IPS-15b (cell line): Measurements from ENCODE around the gene TLL1.

Experiments used
- H3K27me3 ChIP-seq: one replicate; pipeline ENCODE4 v1.6.1; 2013; ENCODE audit warnings: low read length; ENCODE audit not compliant: control insufficient read depth, insufficient read depth
- H3K36me3 ChIP-seq: one replicate; pipeline ENCODE4 v1.6.1; 2013; ENCODE audit warnings: low read length; ENCODE audit not compliant: control insufficient read depth, insufficient read depth
- H3K4me1 ChIP-seq: one replicate; pipeline ENCODE4 v1.6.1; 2013; ENCODE audit warnings: mild to moderate bottlenecking, low read length; ENCODE audit not compliant: control insufficient read depth, insufficient read depth
- H3K4me3 ChIP-seq: one replicate; pipeline ENCODE4 v1.5.1; 2013; ENCODE audit warnings: low read depth, low read length
- H3K9ac ChIP-seq: one replicate; pipeline ENCODE4 v1.6.1; 2013; ENCODE audit warnings: low read depth, mild to moderate bottlenecking, low read length
- H3K9me3 ChIP-seq: one replicate; pipeline ENCODE4 v1.6.1; 2013; ENCODE audit warnings: mild to moderate bottlenecking, low read length; ENCODE audit not compliant: control insufficient read depth, insufficient read depth

Gene TLL1

GRCh38 chr4:165906272-165906671 is 33.2 kb downstream of the TLL1 start:
- no peaks in the 10 kb centered on the region for H3K27me3 ChIP-seq
- no peak overlapping the region for H3K4me3 ChIP-seq
- H3K36me3 ChIP-seq, result no peaks in the 10 kb centered on the region
- H3K9ac ChIP-seq, result no peak overlapping the region
- no peaks in the 10 kb centered on the region for H3K4me1 ChIP-seq
- no peaks in the 10 kb centered on the region for H3K9me3 ChIP-seq

GRCh38 chr4:165909947-165910346 is 36.9 kb downstream of the TLL1 start:
- no peak overlapping the region for H3K9ac ChIP-seq
- no peaks in the 10 kb centered on the region for H3K36me3 ChIP-seq
- no peaks in the 10 kb centered on the region for H3K4me1 ChIP-seq
- no peak overlapping the region for H3K4me3 ChIP-seq
- no peaks in the 10 kb centered on the region for H3K9me3 ChIP-seq
- no peaks in the 10 kb centered on the region for H3K27me3 ChIP-seq

- no peak overlapping the region for H3K9ac ChIP-seq
- no peaks in the 10 kb centered on the region for H3K4me1 ChIP-seq
- no peak overlapping the region for H3K4me3 ChIP-seq
- no peaks in the 10 kb centered on the region for H3K9me3 ChIP-seq
- H3K27me3 ChIP-seq, result no peaks in the 10 kb centered on the region
- no peaks in the 10 kb centered on the region for H3K36me3 ChIP-seq
Measured at GRCh38 chr4:165915215-165915614, 42.2 kb downstream of the TLL1 start.

DNA sequence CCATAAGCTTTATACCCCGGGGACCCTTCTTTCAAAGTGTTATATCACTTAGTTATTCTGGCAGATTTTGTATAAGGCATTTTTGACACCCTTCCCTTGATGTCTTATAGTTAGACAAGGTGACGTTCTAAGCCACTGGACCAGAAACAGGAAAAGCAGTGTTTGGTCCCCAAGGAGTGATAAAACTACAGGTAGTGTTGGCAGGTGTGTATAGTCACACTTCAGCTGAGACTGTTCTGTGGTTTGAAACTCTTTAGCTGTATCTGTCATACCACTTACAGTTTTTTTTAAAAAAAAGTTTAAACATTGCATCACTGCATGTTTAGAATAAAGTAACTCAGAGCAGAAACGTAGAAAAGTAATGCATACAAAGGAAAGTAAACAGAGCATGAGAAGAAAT is 48.5 kb downstream of the TLL1 start:
- no peak overlapping the region for H3K4me3 ChIP-seq
- no peaks in the 10 kb centered on the region for H3K36me3 ChIP-seq
- no peaks in the 10 kb centered on the region for H3K27me3 ChIP-seq
- H3K9ac ChIP-seq, result no peak overlapping the region
- no peaks in the 10 kb centered on the region for H3K4me1 ChIP-seq
- no peaks in the 10 kb centered on the region for H3K9me3 ChIP-seq

DNA sequence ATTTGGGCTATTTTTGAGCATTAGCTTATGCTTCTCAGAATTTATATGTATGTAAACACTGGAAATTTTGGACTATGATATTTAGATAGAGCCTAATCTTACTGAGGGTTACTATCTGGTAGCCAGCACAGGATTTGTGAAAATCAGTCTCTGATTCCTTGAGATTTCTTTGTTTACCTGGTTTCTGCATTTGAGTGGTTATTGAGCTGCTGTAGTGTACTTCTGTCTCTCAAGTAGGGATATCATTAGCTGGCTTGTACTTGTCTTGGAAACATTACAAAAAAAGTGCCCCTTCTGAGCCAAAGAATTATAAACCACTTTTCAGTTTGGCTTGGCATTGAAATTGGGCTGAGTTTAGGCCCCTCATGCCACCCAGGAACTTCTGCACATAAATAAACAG is 49.7 kb downstream of the TLL1 start:
- no peaks in the 10 kb centered on the region for H3K27me3 ChIP-seq
- no peak overlapping the region for H3K4me3 ChIP-seq
- no peaks in the 10 kb centered on the region for H3K4me1 ChIP-seq
- no peaks in the 10 kb centered on the region for H3K36me3 ChIP-seq
- no peak overlapping the region for H3K9ac ChIP-seq
- no peaks in the 10 kb centered on the region for H3K9me3 ChIP-seq

- no peaks in the 10 kb centered on the region for H3K4me1 ChIP-seq
- no peak overlapping the region for H3K9ac ChIP-seq
- H3K36me3 ChIP-seq, result no peaks in the 10 kb centered on the region
Measured at GRCh38 chr4:165926307-165926706, 53.3 kb downstream of the TLL1 start.

DNA sequence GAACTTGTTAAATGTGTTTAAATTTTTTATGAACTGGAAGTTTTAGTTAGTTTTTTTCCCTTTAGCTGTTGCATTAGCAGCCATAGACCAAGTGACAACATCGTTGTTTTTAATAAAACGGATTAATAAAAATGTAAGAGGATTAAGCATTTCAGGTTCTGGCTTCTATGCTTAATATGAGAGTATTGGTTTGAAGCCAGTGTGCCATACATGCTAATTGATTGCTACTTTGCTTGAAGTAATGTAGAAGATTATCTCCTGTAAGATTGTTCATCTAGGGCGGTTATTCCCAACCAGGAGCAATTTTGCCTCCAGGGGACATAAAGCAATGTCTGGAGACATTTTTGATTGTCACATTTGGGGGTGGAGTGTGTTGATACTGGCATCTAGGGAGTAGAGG is 54.3 kb downstream of the TLL1 start:
- Histone ChIP-seq H3K4me1 (peaks cover 2% of the 10 kb centered on the region), H3K4me3 (no peak overlapping the region), H3K27me3 (no peaks in the 10 kb centered on the region), H3K36me3 (no peaks in the 10 kb centered on the region), H3K9ac (no peak overlapping the region), H3K9me3 (no peaks in the 10 kb centered on the region)

More at GRCh38 chr4:165926307-165926706, 53.3 kb downstream of the TLL1 start:
- Histone ChIP-seq H3K4me3 (no peak overlapping the region), H3K9me3 (no peaks in the 10 kb centered on the region), H3K27me3 (no peaks in the 10 kb centered on the region)

DNA sequence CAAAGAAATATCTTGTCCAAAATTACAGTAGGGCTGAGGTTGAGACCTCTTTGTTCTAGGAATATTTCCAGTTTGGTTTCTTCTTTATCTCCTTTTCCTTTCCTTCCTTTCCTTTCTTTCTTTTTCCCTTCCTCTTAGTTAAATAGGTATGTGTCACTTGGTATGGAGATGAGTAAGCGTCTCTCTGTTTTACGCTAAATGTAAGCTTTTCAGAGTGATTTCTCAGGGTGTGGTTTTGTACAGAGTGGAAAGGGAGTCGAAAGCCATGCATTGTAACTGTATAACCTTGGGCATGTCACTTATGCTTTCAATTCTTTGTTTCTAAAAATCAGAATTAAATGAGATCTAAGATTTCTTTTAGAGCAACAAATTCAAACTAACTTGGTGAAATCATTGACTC is 54.8 kb downstream of the TLL1 start:
- peaks cover 2% of the 10 kb centered on the region for H3K4me1 ChIP-seq
- no peaks in the 10 kb centered on the region for H3K27me3 ChIP-seq
- H3K36me3 ChIP-seq, result no peaks in the 10 kb centered on the region
- H3K4me3 ChIP-seq, result no peak overlapping the region
- H3K9me3 ChIP-seq, result no peaks in the 10 kb centered on the region
- H3K9ac ChIP-seq, result no peak overlapping the region

DNA sequence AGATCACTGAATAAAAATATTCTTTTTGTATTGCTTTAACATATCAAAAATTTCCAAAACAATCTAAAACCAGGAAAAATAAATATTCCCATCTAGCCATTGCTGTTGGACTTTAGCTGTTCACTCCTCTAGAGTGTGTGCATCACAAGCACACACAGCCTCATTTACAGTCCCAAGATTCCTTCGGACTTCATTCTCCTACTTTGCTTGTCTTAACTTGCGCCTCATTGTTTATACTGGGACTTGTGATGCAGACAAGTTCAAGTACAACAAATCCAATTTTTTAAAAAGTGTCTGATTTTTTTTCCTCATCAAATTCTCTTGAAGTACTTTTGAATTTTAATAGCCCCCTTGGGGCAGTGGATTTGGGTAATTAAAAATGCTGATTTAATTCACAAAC is 55.6 kb downstream of the TLL1 start:
- Histone ChIP-seq H3K9me3 (no peaks in the 10 kb centered on the region), H3K36me3 (no peaks in the 10 kb centered on the region), H3K9ac (no peak overlapping the region), H3K27me3 (no peaks in the 10 kb centered on the region), H3K4me3 (no peak overlapping the region), H3K4me1 (peaks cover 2% of the 10 kb centered on the region)

- H3K4me1 ChIP-seq, result peaks cover 2% of the 10 kb centered on the region
- H3K9me3 ChIP-seq, result no peaks in the 10 kb centered on the region
- H3K4me3 ChIP-seq, result no peak overlapping the region
- H3K27me3 ChIP-seq, result no peaks in the 10 kb centered on the region
- no peak overlapping the region for H3K9ac ChIP-seq
- no peaks in the 10 kb centered on the region for H3K36me3 ChIP-seq
Measured at GRCh38 chr4:165929662-165930061, 56.6 kb downstream of the TLL1 start.

DNA sequence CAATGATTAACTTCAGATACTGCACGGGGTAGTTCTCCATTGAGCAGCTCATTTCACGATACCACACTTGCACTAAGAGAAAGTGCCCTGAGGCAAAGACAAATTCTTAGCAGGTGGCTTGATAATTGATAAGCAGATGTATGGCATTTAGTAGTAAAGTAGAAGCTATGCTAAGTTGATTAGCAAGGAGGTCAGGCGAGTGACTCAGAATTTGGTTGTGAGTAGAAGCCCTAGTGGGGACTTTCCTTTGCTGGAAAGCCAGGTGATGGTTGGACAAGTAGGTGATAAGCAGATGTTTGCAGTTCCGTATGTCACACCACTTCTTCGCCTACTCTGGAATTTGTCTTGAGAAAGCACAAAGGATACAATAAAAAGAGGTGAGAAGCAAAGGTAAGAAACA is 58.7 kb downstream of the TLL1 start:
- peaks cover 2% of the 10 kb centered on the region for H3K4me1 ChIP-seq
- no peaks in the 10 kb centered on the region for H3K36me3 ChIP-seq
- H3K4me3 ChIP-seq, result no peak overlapping the region
- no peak overlapping the region for H3K9ac ChIP-seq
- no peaks in the 10 kb centered on the region for H3K9me3 ChIP-seq
- no peaks in the 10 kb centered on the region for H3K27me3 ChIP-seq

GRCh38 chr4:165944900-165945299 is 71.9 kb downstream of the TLL1 start:
- Histone ChIP-seq H3K9ac (no peak overlapping the region), H3K36me3 (no peaks in the 10 kb centered on the region), H3K4me1 (no peaks in the 10 kb centered on the region), H3K27me3 (no peaks in the 10 kb centered on the region), H3K4me3 (no peak overlapping the region), H3K9me3 (no peaks in the 10 kb centered on the region)

DNA sequence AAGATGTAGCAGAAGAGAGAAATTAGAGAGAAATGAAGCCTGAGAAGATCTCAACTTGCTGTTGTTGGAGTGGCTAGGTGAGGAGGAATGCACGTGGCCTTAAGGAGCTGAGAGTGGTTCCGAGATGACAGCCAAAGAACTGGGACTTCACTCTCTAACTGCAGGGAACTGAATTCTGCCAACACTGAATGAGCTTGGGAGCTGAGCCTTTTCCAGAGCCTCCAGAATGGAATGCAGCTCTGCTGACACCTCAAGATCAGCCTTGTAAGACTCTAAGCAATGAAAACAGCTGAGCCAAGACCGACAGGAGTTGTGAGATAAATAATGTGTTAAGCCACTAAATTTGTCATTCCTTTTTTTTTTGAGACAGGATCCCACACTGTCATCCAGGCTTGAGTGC is 73.0 kb downstream of the TLL1 start:
- H3K9me3 ChIP-seq, result no peaks in the 10 kb centered on the region
- no peak overlapping the region for H3K4me3 ChIP-seq
- H3K36me3 ChIP-seq, result no peaks in the 10 kb centered on the region
- H3K27me3 ChIP-seq, result no peaks in the 10 kb centered on the region
- H3K4me1 ChIP-seq, result no peaks in the 10 kb centered on the region
- H3K9ac ChIP-seq, result no peak overlapping the region
